Neural progenitor cell (in vitro differentiated cells): Measurements from ENCODE around the gene MMS22L. TPM values are rescaled to one million over a fixed set of nuclear protein-coding genes. Genes with fewer than 3 reads are reported as not detected.

Source experiments
- DNase-seq: peaks from one replicate; pipeline ENCODE4 v3.0.0-alpha.2; 2016; ENCODE audit warnings: low spot score
- H2AFZ ChIP-seq: fragments of 200-600 bp; sonication (generic); replicated peaks from 2 replicates; pipeline ENCODE4 v1.6.1; 2016; ENCODE audit warnings: antibody characterized with exemption
- H3F3A ChIP-seq: fragments of 200-600 bp; sonication (generic); 2 replicates; pipeline ENCODE4 v1.6.1; 2016; ENCODE audit warnings: antibody characterized with exemption, low read depth
- H3K27ac ChIP-seq: fragments of 200-600 bp; sonication (generic); 2 replicates; pipeline ENCODE4 v1.5.1; 2016; ENCODE audit warnings: mild to moderate bottlenecking
- H3K27me3 ChIP-seq: fragments of 200-600 bp; sonication (generic); 2 replicates; pipeline ENCODE4 v1.6.1; 2016; ENCODE audit warnings: mild to moderate bottlenecking, moderate library complexity
- H3K36me3 ChIP-seq: fragments of 200-600 bp; sonication (generic); 2 replicates; pipeline ENCODE4 v1.5.1; 2016
- H3K4me1 ChIP-seq: fragments of 200-600 bp; sonication (generic); 2 replicates; pipeline ENCODE4 v1.6.1; 2016; ENCODE audit warnings: mixed run types
- H3K4me2 ChIP-seq: fragments of 200-600 bp; sonication (generic); 2 replicates; pipeline ENCODE4 v1.6.1; 2016
- H3K4me3 ChIP-seq: fragments of 200-600 bp; sonication (generic); 2 replicates; pipeline ENCODE4 v1.5.1; 2016
- H3K79me2 ChIP-seq: fragments of 200-600 bp; sonication (generic); 2 replicates; pipeline ENCODE4 v1.6.1; 2016; ENCODE audit warnings: low read depth
- H3K9ac ChIP-seq: fragments of 200-600 bp; sonication (generic); 2 replicates; pipeline ENCODE4 v1.6.1; 2016
- H3K9me3 ChIP-seq: fragments of 200-600 bp; sonication (generic); 2 replicates; pipeline ENCODE4 v1.5.1; 2016; ENCODE audit warnings: low read depth
- H4K20me1 ChIP-seq: fragments of 200-600 bp; sonication (generic); 2 replicates; pipeline ENCODE4 v1.6.1; 2016; ENCODE audit warnings: low read depth
- H3K27ac Mint-ChIP-seq: 3 replicates; pipeline ENCODE4 v1.8.0; 2021; ENCODE audit warnings: mixed read lengths
- H3K27me3 Mint-ChIP-seq: 2 replicates; pipeline ENCODE4 v1.8.0; 2022; ENCODE audit warnings: low read depth, mild to moderate bottlenecking, inconsistent platforms, moderate library complexity, mixed read lengths; ENCODE audit not compliant: insufficient read depth
- H3K36me3 Mint-ChIP-seq: 3 replicates; pipeline ENCODE4 v1.8.0; 2021; ENCODE audit warnings: mixed read lengths
- H3K4me1 Mint-ChIP-seq: 3 replicates; pipeline ENCODE4 v1.8.0; 2021; ENCODE audit warnings: mixed read lengths
- H3K4me3 Mint-ChIP-seq: 3 replicates; pipeline ENCODE4 v1.8.0; 2021; ENCODE audit warnings: mild to moderate bottlenecking, moderate library complexity, mixed read lengths
- H3K9me3 Mint-ChIP-seq: 3 replicates; pipeline ENCODE4 v1.8.0; 2020; ENCODE audit warnings: mixed read lengths
- EZH2 ChIP-seq: fragments of 200-600 bp; sonication (generic); IDR thresholded peaks from 2 replicates; pipeline ENCODE4 v1.6.1; 2017; ENCODE audit warnings: antibody characterized with exemption, mild to moderate bottlenecking, moderate library complexity
- EZH2phosphoT487 ChIP-seq: fragments of 200-600 bp; sonication (generic); IDR thresholded peaks from 2 replicates; pipeline ENCODE4 v1.6.1; 2017; ENCODE audit warnings: antibody characterized with exemption
- total RNA-seq: library from RNA; depleted of rRNA; stranded (reverse); fragments of >200 nt; gene quantifications from 2 replicates; pipeline ENCODE4 v1.2.3, GENCODE V29; 2015; ENCODE audit warnings: low replicate concordance
- TF ChIP-seq, protein P1 (sequence below): fragments of 200-600 bp; sonication (generic); IDR thresholded peaks from 2 replicates; pipeline ENCODE4 v1.5.1; 2017; ENCODE audit warnings: antibody characterized with exemption, mild to moderate bottlenecking

The MMS22L gene
- total RNA-seq, 1 donor from 2014 or later = 76.5 TPM

DNA sequence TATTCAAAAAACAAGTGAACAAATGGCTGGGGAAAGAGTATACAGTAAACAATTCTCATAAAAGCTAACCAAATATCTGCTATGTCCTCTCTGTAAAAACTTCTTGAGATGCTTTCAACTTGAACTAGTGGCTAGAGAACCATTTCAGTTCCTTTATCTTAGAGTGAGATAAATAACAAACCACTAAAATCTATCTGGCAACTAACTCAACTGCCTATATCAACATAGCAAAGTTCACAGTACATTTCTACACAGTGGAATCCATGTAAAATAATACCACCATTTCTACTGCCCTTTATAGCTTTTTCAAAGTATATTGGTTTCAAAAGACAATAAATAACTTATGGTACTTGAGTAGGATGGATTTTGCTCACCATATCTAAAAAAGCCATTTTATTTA is 95.1 kb downstream of the MMS22L start:
- no peak overlapping the region for H2AFZ ChIP-seq
- H3K27ac ChIP-seq = no peak overlapping the region
- Mint-ChIP-seq H3K4me3 (no peak overlapping the region), H3K36me3 (no peaks in the 10 kb centered on the region), H3K27ac (no peak overlapping the region), H3K27me3 (no peaks in the 10 kb centered on the region), H3K9me3 (no peaks in the 10 kb centered on the region), H3K4me1 (no peaks in the 10 kb centered on the region)
- no peaks in the 10 kb centered on the region for H3K36me3 ChIP-seq
- H3F3A ChIP-seq = no peaks in the 10 kb centered on the region
- no peak overlapping the region for H3K4me2 ChIP-seq
- no peaks in the 10 kb centered on the region for H3K4me1 ChIP-seq
- TF ChIP-seq, protein P1, sequence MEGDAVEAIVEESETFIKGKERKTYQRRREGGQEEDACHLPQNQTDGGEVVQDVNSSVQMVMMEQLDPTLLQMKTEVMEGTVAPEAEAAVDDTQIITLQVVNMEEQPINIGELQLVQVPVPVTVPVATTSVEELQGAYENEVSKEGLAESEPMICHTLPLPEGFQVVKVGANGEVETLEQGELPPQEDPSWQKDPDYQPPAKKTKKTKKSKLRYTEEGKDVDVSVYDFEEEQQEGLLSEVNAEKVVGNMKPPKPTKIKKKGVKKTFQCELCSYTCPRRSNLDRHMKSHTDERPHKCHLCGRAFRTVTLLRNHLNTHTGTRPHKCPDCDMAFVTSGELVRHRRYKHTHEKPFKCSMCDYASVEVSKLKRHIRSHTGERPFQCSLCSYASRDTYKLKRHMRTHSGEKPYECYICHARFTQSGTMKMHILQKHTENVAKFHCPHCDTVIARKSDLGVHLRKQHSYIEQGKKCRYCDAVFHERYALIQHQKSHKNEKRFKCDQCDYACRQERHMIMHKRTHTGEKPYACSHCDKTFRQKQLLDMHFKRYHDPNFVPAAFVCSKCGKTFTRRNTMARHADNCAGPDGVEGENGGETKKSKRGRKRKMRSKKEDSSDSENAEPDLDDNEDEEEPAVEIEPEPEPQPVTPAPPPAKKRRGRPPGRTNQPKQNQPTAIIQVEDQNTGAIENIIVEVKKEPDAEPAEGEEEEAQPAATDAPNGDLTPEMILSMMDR = no peak
- TF ChIP-seq EZH2 (no peak), EZH2phosphoT487 (no peak)
- no peak overlapping the region for H3K9ac ChIP-seq
- no peaks in the 10 kb centered on the region for H3K79me2 ChIP-seq
- H3K27me3 ChIP-seq = no peaks in the 10 kb centered on the region
- H4K20me1 ChIP-seq = no peaks in the 10 kb centered on the region
- DNase-seq = no peak
- no peak overlapping the region for H3K4me3 ChIP-seq
- no peaks in the 10 kb centered on the region for H3K9me3 ChIP-seq

DNA sequence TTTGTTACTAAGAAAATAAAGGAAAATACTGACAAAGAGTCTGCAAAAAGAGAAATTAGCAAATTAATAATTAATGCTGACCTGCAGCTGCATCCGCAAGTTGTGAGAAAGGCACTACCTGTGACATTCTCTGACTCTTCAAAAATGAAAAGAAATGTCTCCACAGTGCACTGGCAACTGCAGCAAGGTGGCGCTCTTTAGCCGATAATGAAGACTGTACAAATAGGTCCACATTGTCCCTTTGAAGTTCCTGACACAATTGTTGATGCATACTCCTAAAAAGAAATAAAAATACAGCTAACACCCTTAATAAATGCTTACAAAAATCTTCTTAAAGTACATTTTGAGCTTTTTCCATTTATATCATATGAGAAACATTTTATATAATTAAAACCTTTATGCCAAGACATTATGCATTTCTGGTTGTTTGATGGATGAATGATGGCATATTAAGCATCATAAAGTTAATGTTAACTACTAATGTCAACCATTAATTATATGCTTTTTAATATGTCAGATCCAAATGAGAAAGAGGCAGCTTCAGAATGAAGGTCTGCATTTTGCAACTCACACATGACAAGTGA is 96.5 kb downstream of the MMS22L start:
- TF ChIP-seq EZH2 (no peak), EZH2phosphoT487 (no peak)
- TF ChIP-seq, protein P1 = peak; percentile 100
- no peaks in the 10 kb centered on the region for H3K79me2 ChIP-seq
- H3K36me3 ChIP-seq = no peaks in the 10 kb centered on the region
- no peaks in the 10 kb centered on the region for H3K9me3 ChIP-seq
- no peak overlapping the region for H3K9ac ChIP-seq
- no peak overlapping the region for H3K27ac ChIP-seq
- H3K27me3 ChIP-seq = no peaks in the 10 kb centered on the region
- DNase-seq = peak; percentile 86
- H3K4me1 ChIP-seq = no peaks in the 10 kb centered on the region
- no peak overlapping the region for H3K4me3 ChIP-seq
- H3F3A ChIP-seq = no peaks in the 10 kb centered on the region
- Mint-ChIP-seq H3K27me3 (no peaks in the 10 kb centered on the region), H3K36me3 (no peaks in the 10 kb centered on the region), H3K4me3 (no peak overlapping the region), H3K4me1 (no peaks in the 10 kb centered on the region), H3K27ac (no peak overlapping the region), H3K9me3 (no peaks in the 10 kb centered on the region)
- H3K4me2 ChIP-seq = no peak overlapping the region
- H4K20me1 ChIP-seq = no peaks in the 10 kb centered on the region
- H2AFZ ChIP-seq = no peak overlapping the region

DNA sequence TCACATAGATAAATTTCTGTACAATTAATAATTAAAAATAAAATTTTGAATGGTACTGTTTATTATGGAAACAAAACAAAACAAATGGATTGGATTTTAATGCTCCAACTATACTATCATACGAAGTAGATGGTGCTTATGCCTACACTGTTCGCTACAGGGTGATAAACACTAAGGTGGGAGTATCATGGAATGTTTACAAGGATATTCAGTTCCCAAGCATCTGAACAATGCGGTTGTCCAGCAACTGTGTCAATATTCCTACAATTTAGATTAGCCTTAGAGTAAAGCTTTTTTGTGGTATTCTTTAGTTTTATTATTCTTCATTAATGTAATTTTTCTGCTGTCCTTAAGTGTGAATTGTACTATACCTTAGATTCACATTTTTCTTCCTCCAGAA is 105.1 kb downstream of the MMS22L start:
- no peak overlapping the region for H3K27ac ChIP-seq
- no peaks in the 10 kb centered on the region for H4K20me1 ChIP-seq
- peaks cover 3% of the 10 kb centered on the region for H3K9me3 Mint-ChIP-seq
- H3K9ac ChIP-seq = no peak overlapping the region
- H3K79me2 ChIP-seq = no peaks in the 10 kb centered on the region
- no peak overlapping the region for H3K4me2 ChIP-seq
- H3K27ac Mint-ChIP-seq = no peak overlapping the region
- DNase-seq = no peak
- H3K9me3 ChIP-seq = no peaks in the 10 kb centered on the region
- H3K4me1 ChIP-seq = no peaks in the 10 kb centered on the region
- peaks cover 21% of the 10 kb centered on the region for H3K36me3 Mint-ChIP-seq
- H3K27me3 ChIP-seq = no peaks in the 10 kb centered on the region
- H3K4me3 ChIP-seq = no peak overlapping the region
- H2AFZ ChIP-seq = no peak overlapping the region
- H3K4me1 Mint-ChIP-seq = no peaks in the 10 kb centered on the region
- H3K27me3 Mint-ChIP-seq = no peaks in the 10 kb centered on the region
- no peak overlapping the region for H3K4me3 Mint-ChIP-seq
- no peaks in the 10 kb centered on the region for H3F3A ChIP-seq
- TF ChIP-seq, protein P1 = no peak
- TF ChIP-seq EZH2 (no peak), EZH2phosphoT487 (no peak)
- H3K36me3 ChIP-seq = peaks cover 19% of the 10 kb centered on the region
